HL-60/S4 treated with retinoic acid at 250 ng/mL for 4 days and 3 days (cell line): ENCODE results near the gene PCDHGC4.

ENCODE experiments used
- in situ Hi-C: fragments of 300-500 bp; cut with MboI; formaldehyde crosslinking; loops from 2 replicates; pipeline ENCODE4 v1.7.0; 2022; ENCODE audit warnings: low sequenced_read_pairs

Gene PCDHGC4

GRCh38 chr5:141484641-141485311 is at the start of gene PCDHGC4:
Gene PCDHGC4, plus strand, starts transcription at chr5:141485030. Its CDS starts 144 bp downstream, at chr5:141485174.
- in situ Hi-C loops = no loop called here

DNA sequence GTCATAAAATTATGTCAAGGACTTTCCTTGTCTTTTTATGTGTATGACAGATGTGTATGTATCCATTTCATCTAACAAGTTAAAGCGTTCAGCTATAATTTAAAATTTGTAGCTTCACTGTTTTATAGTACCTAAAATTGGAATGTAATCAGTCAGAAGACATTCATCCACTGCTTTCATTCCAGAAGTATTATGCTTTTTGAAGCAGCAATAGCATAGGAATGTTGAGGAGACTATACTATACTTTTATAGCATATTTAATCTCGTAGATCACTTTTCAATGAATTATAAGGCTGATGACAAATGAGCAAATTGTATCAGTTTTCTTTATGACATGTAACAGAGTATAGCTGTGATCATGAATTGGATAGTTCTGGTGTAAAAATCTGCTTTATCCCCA is 47.6 kb upstream of the PCDHGC4 start:
- in situ Hi-C loops = no loop called here

DNA sequence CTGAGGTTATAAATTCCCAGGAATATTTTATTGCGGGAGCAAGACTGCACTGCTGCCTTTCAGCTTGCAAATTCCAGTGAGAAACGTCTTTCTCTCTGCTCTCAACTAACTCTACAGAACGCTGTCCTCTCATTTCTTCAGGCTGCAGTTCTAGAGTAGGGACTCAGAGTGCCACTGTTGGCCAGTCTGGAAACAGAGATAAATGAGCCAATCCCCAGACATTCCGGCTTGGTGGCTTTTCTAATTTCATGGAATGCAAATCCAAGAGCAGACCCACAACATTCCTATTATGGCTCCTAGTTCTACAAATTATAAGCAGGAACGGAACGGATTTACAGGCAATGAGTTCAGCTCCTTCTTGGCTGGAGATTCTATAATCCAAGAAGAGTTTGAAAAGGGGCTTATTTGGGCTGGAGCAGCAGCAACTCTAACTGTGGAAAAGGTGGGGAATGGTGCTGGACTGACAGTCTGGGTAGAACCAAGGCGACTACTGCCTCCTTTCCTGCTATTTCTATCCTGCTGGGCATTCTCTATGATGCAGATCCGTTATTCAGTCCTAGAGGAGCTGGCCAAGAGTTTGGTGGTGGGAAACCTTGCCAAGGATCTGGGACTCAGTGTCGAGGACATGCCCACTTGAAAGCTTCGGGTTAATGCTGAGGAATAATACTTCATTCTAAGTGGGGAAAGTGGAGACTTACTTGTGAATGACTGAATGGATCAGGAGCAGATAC is 45.3 kb upstream of the PCDHGC4 start:
- in situ Hi-C loops = no loop called here

- in situ Hi-C loops = no loop called here
Observed at GRCh38 chr5:141440341-141440740, 44.5 kb upstream of the PCDHGC4 start.

- in situ Hi-C loops = no loop called here
Observed at GRCh38 chr5:141441571-141442170, 43.2 kb upstream of the PCDHGC4 start.

GRCh38 chr5:141465351-141465750 is 19.5 kb upstream of the PCDHGC4 start:
- in situ Hi-C loops = no loop called here

GRCh38 chr5:141475625-141476131 is 9.2 kb upstream of the PCDHGC4 start, which contains the start of gene PCDHGC3:
Gene PCDHGC3, plus strand, starts transcription at chr5:141475966. Its CDS starts 151 bp downstream, at chr5:141476117.
- in situ Hi-C loops = no loop called here

DNA sequence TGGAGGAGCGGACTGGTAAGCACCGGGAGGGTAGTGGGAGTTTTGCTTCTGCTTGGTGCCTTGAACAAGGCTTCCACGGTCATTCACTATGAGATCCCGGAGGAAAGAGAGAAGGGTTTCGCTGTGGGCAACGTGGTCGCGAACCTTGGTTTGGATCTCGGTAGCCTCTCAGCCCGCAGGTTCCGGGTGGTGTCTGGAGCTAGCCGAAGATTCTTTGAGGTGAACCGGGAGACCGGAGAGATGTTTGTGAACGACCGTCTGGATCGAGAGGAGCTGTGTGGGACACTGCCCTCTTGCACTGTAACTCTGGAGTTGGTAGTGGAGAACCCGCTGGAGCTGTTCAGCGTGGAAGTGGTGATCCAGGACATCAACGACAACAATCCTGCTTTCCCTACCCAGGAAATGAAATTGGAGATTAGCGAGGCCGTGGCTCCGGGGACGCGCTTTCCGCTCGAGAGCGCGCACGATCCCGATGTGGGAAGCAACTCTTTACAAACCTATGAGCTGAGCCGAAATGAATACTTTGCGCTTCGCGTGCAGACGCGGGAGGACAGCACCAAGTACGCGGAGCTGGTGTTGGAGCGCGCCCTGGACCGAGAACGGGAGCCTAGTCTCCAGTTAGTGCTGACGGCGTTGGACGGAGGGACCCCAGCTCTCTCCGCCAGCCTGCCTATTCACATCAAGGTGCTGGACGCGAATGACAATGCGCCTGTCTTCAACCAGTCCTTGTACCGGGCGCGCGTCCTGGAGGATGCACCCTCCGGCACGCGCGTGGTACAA is 8.5 kb upstream of the PCDHGC4 start:
- in situ Hi-C loops = no loop called here

DNA sequence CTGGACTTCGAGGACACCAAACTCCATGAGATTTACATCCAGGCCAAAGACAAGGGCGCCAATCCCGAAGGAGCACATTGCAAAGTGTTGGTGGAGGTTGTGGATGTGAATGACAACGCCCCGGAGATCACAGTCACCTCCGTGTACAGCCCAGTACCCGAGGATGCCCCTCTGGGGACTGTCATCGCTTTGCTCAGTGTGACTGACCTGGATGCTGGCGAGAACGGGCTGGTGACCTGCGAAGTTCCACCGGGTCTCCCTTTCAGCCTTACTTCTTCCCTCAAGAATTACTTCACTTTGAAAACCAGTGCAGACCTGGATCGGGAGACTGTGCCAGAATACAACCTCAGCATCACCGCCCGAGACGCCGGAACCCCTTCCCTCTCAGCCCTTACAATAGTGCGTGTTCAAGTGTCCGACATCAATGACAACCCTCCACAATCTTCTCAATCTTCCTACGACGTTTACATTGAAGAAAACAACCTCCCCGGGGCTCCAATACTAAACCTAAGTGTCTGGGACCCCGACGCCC is 7.7 kb upstream of the PCDHGC4 start:
- in situ Hi-C loops = no loop called here

DNA sequence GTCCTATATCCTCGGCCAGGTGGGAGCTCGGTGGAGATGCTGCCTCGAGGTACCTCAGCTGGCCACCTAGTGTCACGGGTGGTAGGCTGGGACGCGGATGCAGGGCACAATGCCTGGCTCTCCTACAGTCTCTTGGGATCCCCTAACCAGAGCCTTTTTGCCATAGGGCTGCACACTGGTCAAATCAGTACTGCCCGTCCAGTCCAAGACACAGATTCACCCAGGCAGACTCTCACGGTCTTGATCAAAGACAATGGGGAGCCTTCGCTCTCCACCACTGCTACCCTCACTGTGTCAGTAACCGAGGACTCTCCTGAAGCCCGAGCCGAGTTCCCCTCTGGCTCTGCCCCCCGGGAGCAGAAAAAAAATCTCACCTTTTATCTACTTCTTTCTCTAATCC is 7.0 kb upstream of the PCDHGC4 start:
- in situ Hi-C loops = no loop called here

DNA sequence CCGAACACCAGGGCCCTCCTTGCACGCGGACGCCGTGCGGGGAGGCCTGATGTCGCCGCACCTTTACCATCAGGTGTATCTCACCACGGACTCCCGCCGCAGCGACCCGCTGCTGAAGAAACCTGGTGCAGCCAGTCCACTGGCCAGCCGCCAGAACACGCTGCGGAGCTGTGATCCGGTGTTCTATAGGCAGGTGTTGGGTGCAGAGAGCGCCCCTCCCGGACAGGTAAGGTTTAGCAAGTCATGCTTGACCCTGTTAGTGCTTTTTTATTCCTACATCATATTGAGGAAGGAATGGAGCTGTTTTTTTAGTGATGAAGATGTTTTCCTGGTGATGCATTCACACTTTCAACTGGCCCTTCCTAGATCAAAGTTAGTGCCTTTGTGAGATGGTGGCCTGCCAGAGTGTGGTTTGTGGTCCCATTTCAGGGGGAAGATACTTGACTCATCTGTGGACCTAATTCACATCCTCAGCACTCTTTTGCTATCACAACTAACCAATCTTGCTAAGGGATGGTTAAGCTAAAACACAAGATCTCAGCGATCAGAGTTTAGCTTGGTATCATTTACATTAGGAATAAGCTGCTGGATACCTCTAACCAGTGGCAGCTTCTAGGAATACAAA is 6.4 kb upstream of the PCDHGC4 start:
- in situ Hi-C loops = no loop called here

- in situ Hi-C loops = no loop called here
Observed at GRCh38 chr5:141479776-141480175, 5.1 kb upstream of the PCDHGC4 start.

GRCh38 chr5:141483902-141484301 is 928 bp upstream of the PCDHGC4 start:
- in situ Hi-C loops = no loop called here

DNA sequence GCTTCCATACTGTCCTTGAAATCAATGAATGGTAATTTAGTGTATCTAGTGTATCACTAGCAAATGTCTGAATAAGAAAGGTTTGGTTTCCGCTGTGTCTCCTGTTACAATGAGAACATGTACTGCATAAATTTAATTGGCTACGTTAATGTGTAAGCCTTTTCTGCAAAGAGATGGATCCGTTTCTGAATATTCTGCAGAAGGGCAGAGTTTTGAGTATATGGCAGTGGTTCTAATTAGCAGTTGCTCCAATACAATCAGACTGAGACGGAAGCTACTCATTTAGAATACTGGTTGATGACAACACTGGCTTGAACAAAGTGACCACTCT is 555 bp upstream of the PCDHGC4 start:
- in situ Hi-C loops = no loop called here

GRCh38 chr5:141485321-141486055 is 658 bp downstream of the PCDHGC4 start:
- in situ Hi-C loops = no loop called here

GRCh38 chr5:141486091-141486490 is 1.3 kb downstream of the PCDHGC4 start:
- in situ Hi-C loops = no loop called here

DNA sequence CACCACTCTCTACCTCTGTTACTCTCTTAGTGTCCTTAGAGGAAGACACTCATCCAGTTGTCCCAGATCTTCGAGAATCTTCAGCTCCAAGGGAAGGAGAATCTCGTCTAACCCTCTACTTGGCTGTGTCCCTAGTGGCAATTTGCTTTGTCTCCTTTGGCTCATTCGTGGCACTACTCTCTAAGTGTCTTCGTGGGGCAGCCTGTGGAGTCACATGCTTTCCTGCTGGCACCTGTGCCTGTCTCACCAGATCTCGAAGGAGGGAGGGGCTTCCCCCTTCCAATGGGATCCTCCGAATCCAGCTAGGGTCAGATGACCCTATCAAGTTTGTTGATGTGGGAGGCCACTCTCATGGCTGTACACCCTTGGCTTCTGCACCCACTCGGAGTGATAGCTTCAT is 2.3 kb downstream of the PCDHGC4 start:
- in situ Hi-C loops = no loop called here

DNA sequence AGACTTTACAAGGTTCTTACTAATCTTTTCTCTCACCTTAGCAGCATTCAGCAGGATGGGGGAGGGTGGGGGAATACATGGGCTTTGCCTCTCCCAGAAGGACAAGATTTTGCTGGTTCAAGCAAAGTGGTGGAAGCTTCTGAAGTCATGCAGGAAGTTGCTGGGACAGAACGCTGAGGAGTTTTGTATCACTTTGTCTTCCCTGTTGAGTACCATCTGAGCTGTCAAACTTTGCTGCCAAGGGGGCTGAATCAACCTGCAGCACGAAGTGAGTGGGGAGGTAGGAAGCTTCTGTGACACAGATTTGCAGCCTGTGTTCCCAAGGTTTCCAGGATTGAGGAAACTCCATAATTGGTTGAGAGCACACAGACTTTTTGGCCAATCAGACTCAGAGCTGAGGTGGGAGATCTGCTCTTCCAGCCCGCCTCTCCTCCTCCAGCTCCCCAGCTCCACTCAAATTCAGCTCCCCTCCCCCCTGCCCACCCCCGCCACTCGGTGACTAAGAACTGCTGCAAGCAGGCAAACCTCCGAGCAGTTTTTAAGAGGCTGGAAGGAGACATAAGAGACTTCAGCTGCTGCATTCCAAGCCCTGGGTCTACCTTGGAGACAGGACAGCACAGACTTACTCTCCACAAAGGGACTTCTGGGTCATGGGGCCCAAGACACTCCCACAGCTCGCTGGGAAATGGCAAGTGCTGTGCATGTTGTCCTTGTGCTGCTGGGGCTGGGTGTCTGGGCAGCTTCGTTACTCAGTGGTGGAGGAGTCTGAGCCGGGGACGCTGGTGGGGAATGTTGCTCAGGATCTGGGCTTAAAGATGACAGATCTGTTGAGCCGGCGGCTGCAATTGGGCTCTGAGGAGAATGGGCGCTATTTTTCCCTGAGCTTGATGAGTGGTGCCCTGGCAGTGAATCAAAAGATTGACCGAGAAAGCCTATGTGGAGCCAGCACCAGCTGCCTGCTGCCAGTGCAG is 4.0 kb downstream of the PCDHGC4 start, which contains the start of gene PCDHGC5:
Gene PCDHGC5, plus strand, starts transcription at position 491 of the 971 bp plus-strand sequence. Its CDS starts 160 bp downstream, at position 651.
- in situ Hi-C loops = no loop called here
